ENCODE results near the gene ZNRF1.

Gene ZNRF1

DNA sequence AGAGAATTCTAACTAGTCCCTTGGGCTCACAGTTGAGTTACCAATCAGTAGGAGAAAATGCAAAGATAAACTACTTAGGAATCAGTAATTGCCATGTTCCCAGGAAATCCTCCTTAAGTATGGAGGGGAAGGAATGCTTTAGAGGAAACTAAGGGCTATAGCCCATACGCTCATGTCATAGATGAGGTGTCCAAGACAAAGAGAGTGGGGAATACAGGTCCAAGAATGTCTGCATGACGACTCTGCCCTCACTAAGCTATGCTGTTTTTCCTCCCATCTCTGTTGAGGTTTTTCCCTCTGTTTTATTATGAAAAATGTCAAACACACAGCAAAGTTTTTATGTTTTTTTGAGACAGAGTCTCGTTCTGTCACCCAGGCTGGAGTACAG, 101.8 kb downstream of the ZNRF1 start:
- DNase-seq = no peak

DNA sequence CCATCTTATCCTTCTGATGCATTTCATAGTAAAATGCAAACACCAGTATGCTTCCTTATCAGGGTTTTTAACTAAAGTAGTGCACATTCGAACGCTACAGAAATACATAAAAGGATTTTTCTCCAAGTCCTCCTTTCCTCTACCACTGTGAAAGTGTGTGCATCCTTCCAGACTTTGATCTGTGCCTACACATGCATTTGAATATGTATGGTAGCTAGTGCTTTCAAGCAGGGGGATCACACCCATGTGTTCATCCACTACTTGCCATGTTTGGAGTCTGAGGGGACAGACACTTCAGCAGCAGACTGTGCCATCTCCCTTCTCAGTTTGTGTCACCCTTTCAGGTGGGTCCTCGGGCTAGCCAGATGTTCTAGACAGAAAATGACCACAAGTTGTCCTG, 102.8 kb downstream of the ZNRF1 start:
- no peak for DNase-seq

DNA sequence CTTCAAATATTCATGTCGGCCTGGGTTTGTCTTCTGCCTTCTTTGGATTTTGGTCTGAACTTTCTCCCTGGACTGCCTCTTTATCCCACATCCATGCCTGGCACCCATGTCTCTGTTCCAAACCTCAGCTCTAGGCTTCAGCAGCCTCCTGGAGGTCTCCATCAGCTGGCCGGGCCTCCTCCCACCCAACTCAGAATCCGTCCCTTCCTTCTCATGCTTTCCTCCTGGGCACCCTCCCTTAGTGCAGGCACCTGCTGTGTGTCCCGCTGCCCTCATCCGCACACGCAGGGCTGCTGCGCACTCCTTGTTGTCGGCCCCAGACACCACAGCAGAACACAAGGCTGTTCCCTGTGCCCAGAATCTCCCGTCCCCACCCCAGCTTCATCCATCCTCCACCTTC, 103.8 kb downstream of the ZNRF1 start:
- DNase-seq = no peak

DNA sequence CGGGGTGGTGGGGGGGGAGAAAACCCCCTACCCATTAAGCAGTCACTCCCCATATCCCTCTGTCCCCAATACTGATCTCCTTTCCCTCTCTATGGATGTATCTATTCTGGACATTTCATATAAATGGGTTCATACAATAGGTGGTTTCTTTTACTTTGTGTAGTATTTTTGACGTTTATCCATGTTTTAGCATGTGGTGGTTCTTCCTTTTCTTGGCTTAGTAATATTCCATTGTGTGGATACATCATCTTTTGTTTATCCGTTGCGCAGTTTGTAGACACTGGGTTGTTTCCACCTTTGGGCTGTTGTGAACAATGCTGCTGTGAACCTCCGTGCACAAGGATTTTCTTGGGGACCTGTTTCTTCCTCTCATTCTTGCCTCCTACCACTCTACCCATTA, 105.2 kb downstream of the ZNRF1 start:
- DNase-seq = no peak

DNA sequence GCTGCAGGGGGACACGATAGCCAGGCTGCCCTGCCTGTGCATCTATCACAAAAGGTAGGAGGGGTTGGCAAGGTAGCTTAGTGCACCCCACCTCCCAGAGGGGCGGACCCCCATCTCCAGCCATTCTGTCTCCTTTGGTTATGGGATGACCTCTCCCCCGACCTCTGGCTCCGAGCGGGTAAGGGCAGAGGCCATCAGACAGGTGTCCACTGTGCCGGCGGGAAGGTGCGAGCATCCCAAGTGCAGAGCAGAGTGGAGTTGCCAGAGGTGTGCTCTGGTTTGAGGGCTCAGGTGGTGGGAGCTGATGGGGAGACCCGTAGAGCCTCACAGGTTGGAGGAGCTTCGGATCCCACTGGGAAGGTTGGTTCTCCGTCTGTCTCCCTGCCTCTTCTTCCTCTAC, 106.0 kb downstream of the ZNRF1 start:
- no peak for DNase-seq

DNA sequence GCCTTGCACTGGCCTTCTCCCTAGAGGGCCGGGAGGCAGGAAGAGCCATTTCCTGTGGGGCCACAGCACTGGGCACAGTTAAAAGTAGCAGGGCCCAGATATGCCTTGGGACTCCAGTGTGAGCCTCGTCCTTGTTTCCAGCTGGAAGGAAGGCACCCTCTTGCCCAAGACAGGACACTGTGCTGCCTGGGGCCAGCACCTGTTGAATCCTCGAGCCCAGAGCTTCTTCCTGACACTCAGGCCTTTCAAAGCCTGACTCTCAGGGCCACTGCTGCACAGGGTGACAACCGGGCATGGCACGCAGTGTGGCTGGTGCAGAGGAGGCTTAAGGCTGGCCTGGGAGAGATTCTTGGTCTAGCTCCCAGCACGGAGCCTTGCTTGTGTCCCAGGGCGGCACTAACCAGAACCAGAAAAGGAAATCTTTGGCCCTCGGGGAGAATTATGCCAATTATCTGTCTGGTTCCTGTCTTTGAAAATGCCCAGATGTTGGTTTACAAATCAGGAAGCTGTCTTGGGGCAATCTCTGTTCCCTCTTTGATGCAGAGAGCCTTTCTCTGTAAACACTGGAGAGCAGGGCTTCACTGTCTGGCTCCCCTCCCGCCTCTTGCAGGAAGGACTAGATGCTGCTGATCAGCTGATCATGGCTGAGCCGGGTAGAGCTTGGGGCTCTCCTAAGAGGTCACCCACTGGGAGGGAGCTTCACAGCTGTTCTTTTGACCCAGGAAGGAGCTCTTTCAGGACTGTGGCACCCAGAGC, 106.7 kb downstream of the ZNRF1 start:
- no peak for DNase-seq

DNA sequence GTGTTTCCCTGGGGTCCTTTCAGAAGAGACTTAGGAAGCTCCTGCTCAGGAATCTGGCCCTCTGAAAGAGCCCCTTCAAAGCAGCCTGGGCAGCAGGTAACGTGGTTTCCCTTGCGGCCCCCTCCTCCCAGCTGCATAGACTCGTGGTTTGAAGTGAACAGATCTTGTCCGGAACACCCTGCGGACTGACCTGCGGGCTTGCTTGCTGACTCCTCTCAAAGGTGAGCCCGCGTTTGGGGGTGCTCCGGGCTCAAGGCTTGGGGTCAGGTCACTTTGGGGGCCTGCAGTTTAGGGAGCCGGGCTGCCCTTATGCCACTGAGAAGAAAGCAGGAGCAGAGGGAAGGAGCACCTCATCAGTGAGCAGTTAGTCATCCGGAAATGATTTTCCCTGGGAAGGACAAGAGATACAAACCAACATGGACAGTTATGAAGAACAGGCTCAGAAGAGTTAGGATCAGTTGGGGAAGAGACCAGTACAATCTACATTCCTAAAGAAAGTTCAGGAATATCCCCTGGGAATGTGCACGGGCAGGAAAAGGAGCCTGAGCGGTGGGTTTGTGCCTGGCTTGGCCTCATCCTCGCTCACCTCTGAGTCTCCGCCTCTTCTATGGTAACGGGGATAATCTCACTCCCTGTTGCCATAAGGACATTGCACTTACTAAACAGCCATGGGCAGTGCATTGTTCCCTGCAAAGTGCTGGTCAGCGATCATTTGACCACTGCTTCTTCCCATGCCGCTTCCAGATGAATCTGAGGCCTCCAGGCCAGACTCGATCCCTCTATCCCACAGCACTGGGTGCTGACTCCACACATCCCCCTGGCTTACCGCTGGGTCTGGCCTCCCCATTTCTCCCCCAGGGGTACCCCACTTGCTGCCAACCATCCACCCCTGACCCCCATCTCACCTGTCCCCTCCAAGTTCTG, 107.8 kb downstream of the ZNRF1 start:
- DNase-seq = no peak

DNA sequence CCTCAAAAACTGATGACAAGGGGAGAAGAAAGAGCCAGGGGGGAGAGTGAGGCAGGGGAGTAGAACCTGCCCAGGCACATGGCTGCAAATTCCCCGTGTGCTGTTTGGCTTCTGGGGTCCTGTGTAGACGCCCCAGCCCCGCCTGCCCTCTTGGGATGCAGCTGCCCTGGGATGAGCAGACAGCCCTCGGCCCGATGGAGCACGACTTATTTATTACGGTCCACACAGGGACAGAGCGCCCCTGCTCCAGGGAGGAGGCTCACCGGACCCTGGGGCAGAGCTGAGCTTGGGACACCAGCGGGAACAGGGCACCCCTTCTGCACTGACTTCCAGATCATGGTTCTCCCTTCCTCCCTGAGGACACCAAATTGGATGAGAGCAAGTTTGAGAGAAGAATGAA, 108.7 kb downstream of the ZNRF1 start:
- no peak for DNase-seq

DNA sequence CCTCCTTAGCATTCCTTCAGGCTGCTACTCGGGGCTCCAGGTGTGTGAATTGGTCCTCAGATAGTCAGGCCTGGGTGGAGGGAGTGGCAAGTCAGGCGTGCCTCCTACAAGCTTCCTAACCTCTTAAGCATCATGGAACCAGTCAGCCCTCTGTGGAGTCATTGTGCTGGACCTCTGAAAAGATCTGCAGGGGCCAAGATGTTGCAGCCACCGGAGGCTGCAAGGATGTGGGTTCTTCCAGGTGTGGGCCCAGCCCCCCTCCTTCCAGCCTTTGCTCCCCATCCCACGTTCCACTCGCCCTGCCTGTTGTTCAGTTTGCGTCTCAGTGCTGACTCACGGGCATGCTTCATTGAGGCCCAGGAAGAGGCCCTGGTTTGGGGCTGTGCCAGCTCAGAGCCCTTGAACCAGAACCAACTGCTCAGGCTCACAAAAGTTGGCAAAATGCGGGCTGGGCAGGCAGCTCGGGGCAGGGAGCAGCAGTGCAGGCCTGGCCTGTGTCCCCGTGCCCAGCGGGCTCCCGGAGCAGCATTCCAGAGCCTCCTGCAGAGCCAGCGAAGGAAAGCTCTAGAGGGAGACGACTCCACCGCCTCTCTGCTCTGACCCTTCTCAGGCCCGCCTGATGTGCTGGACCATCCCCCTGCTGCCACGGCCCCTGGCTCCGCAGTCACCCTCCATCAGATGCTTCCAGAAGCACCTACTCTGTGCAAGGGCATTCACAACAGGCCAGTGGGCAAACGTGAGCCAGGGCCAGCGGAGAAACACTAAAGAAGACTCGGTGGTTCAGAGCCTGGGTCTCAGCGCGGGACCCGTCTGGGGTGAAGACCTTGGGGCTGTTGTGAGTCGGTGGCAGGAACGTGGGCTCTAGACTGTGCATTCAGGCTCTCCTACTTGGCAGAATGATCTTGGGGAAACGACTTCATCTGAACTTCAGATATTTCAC, 110.2 kb downstream of the ZNRF1 start:
- peak; percentile 76 for DNase-seq

DNA sequence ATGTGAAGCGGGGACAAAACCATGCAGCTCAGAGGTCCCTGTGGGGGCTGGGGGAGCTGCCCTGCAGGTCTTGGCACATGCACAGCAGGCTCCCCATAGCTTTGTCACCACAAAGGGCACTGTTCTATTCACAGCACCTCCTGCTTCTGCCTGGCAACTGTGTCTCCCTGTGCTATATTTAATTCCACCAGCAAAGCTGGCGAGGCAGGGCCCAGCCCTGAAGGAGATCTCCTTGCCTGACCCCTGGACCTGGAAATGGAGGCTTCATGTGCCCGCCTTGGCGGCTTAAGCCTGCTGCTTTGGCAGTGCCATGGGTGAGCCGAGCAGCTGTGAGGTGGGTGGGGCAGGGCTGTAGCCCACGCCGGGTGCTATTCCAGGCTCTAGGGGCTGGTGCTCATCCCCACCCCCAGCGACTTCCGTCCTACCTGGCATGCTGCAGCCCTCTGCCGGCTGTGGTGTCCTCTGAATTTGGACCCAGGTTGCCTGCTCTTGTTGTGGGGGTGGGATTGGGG, 111.0 kb downstream of the ZNRF1 start:
- DNase-seq = peak; percentile 9

DNA sequence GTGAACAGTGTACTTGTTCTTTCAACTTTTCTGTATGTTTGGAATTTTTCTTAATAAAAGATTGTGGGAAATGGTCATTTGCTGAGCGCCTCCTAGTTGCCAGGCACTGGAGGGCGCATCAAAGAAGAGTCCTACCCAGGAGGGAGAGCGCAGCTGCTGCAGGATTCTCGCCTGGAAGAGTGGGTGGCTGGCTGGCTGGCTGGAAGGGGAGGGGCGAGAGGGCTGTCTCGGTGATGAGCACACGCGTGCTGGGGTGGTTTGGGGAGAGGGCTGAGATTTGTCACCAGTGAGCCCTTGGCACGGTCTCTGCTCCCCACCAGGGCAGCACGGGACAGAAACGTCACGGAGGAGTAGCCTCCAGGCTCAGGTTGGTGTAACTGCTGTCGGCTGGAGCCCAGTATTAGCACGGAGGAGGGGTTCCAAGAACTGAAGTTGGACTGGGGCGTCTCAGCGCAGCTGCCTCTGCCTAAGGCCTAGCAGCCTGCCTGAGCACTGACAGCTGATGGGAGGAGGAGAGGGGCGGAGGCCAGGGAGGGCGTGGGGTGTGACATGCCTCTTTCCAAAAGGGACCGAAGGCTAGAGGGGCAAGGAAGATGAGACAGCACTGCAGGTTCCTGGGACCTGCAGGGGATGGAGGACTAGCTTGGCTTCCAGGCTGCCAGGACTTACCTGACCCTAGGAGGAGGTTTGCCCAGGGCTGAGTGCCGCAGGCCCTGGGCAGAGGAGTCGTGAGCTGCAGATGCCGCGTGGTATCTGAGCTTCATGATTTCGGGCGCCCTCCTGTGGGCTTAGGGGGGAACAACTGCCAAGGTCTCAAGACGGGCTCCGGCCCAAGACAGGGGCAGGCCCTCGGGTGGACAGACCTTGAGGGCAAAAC, 112.1 kb downstream of the ZNRF1 start:
- peak; percentile 33 for DNase-seq

DNA sequence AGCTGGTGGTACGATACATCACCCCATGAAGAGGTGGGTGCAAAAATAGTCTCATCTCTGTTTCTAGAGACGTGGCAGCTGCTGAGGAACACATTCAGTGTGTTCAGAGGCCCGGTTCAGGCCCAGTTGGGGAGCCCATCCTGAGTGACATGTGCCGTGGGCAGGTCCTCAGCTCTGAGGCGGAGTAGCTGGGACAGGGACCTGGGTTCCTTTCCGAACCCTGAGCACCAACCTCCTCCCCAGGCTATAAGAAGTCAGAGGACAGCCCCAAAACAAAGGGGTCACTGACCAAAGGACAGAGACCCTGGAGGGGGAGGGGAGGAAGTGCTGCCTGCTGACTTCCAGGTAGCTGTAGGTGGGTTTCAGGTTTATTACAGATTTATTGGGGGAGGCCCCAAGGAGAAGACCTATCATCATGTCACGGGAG, 112.7 kb downstream of the ZNRF1 start:
- DNase-seq = no peak

DNA sequence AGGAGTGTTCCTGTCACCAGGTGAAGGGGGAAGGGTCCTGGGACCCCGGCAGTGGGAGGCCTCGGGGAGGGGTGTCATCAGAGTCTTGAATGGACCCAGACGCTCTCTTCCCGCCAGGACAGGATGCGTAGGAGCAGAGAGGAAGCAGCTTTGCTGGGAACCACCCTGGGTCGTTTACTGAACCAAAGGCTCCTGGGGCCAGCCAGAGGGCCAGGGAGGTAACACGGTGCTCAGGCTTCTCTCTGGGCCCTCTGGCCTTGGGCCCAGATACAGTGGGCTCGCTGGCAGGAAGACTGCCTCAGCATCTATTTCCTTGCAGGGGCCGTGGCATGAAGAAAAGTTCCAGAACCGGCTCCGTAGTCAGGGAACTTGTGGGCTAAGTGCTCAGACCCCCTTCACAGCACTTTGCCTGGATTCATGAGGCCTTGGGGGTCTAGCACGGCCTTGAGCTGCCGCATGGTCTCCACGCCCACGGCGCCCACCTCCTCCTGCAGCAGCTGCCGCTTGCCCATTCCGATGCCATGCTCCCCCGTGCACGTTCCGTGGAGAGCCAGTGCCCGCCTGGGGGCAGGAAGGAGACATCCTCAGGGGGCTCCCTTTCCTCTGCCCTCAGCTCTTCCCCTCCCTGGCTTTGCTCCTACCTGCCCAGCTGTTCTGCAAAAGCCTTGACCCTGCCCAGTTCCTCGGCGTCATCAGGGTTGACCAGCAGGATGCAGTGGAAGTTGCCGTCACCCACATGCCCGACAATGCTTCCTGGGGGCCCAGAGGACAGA, 113.3 kb downstream of the ZNRF1 start:
- no peak for DNase-seq

DNA sequence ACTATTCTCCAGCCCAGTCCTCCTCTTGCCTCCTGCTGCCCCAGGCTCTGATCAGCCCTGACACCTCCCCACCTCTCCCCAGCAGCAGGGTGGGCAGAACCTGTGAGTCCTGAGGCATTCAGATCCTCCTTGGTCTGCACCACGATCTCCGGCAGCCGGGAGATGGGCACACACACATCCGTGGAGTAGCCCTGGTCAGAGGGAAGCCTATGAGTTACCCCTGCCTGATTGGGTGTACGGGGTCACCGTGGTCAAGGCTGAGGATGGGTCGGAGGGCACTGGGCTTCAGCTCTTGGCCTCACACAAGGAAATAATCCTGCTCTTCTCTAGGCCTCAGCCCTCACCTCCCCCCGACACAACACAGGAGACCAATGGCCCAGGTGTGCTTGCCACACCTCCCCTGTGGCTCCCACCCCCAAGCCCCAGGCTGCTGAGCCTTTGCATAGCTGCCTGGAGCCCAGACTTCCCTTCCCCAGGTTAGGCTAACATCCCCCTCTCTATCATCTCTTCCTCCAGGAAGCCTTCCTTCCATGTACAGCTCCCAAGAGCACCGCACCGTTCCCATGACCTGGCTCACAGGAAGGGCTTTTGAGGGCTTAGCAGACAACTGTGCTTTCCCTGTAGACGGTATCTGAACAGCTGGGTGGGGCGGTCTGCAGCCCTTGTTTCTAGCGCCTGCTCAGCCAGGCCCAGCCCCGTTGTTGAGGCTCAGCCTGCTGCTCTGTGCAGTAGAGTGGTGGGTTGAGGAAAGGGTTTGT, 114.1 kb downstream of the ZNRF1 start:
- DNase-seq = no peak

DNA sequence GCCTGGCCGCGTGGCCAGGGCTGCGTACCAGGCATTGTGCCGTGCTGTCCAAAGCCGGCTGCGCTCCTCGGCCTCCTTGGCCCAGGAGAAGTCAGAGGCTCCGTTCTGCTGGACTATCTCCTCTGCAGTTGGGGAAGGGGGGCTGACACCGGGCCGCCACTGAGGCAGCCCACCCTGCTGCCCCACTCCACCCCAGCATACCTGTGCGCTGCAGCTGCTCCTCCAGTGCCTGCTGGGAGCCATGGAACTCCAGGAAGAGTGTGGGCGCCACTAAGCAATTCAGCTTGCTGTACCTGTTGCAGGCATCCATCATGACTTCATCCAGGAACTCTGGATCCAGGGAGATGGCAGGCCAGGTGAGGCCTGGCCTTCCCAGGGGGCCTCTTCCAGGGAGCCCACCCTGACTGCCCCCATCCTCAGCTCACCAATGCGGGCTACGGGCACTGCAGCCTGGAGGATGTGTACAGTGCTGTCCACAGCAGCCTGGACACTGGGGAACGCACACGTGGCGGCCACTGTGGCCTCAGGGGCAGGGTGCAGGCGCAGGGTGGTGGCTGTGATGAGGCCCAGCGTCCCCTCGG, 114.8 kb downstream of the ZNRF1 start:
- DNase-seq = no peak

DNA sequence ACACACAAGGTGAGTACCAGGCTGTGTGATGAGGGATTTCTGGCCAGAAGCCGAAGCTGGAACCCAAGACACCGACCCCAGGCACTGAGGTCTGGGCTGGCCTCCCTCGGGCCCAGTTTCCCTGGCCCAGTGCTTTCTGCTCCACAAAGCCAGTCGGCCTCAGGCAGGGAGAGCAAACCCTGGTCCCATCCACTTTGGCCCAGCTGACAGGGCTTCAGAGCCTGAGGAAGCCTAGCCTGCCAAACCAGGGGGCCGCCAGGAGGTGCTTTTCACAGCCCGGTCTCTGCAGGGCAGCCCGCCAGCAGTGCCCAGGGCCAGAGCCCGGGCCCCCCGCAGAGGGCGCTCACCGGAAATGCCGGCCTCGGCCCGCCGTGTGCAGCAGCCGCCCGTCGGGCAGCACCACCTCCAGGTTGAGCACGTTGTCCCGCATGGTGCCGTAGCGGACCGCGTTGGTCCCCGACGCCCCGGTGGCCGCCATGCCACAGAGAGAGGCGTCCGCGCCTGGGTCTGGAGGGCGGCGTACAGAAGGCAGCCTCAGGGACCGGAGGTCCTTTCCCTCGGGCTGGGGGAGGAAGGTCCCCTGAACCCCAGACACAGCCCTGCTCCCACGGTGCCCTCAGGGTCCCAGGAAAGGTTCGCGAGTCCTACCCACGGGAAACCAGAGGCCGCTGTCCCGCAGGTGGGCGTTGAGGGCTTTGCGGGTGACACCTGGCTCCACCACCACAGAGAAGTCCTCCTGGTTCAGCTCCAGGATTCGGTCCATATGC, 115.5 kb downstream of the ZNRF1 start:
- DNase-seq = no peak

DNA sequence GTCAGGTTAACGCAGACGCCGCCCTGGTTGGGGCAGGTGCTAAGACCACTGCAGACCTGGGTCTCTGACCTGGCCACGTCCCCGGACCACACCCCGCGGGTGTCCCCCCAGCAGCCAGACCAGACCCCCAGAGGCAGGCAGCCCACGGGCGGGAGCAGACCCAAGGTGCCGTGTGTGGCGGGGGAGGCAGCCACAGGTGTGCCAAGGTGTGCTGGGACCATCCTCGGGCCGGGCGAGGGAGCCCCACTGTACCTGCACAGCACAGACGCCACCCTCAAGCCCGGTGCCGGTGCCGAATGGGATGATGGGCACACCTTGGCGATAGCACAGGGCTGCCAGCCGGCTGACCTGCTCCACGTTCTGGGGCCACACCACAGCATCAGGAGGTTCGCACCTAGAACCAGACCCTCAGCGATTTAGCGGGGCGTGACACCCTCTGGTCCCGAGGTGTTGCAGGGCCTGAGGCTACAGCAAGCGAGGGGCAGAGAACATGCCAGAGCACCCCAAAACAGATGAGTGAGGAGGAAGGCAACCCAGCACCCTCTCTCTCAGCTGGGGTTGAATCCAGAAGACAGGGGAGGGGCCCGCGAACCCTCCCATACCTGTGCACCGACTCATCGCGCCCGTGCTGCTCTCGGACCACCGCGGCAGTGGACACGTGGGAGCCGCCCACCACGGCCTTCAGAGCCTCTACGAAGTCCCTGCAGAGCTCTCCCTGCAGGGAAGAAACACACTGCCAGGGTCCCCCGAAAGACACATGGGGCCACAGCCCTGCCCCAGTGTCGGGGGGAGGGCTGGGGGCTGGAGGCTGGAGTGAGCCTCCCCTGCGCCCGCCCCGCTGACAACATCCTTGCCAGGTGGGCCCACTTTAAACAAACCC, 116.4 kb downstream of the ZNRF1 start:
- DNase-seq = no peak
